Tongue (tissue), 2 donors: Measurements from ENCODE around the gene CDKN2B-AS1. TPM values are rescaled to one million over a fixed set of nuclear protein-coding genes. Genes with fewer than 3 reads are reported as not detected.

Experiments used
- DNase-seq: peaks from one replicate; pipeline ENCODE4 v3.0.0-alpha.2; 2015
- total RNA-seq: library from RNA; depleted of rRNA; stranded (reverse); fragments of >200 nt; gene quantifications from one replicate; pipeline ENCODE4 v1.2.3, GENCODE V29; 2014

CDKN2B-AS1 gene
- total RNA-seq, 1 donor from 2014 or later: not detected

GRCh38 chr9:22118810-22119521 lies 124.4 kb downstream of the CDKN2B-AS1 start:
- no peak for DNase-seq

GRCh38 chr9:22119522-22120158 lies 125.0 kb downstream of the CDKN2B-AS1 start:
- DNase-seq: peak; percentile 3

- DNase-seq: no peak
Measured at GRCh38 chr9:22120159-22120549, 125.6 kb downstream of the CDKN2B-AS1 start.

- no peak for DNase-seq
Measured at GRCh38 chr9:22120595-22120994, 126.0 kb downstream of the CDKN2B-AS1 start.

- DNase-seq: no peak
Measured at GRCh38 chr9:22124263-22125011, 129.8 kb downstream of the CDKN2B-AS1 start.

- DNase-seq: no peak
Measured at GRCh38 chr9:22129133-22129532, 134.5 kb downstream of the CDKN2B-AS1 start.

GRCh38 chr9:22129633-22130032 lies 135.0 kb downstream of the CDKN2B-AS1 start:
- no peak for DNase-seq

GRCh38 chr9:22131817-22132216 lies 137.2 kb downstream of the CDKN2B-AS1 start:
- DNase-seq: no peak

GRCh38 chr9:22134390-22134789 lies 139.8 kb downstream of the CDKN2B-AS1 start:
- no peak for DNase-seq

GRCh38 chr9:22136461-22137096 lies 142.0 kb downstream of the CDKN2B-AS1 start:
- no peak for DNase-seq

GRCh38 chr9:22138956-22139660 lies 144.5 kb downstream of the CDKN2B-AS1 start:
- DNase-seq: no peak

- DNase-seq: no peak
Measured at GRCh38 chr9:22141908-22142307, 147.3 kb downstream of the CDKN2B-AS1 start.

- DNase-seq: no peak
Measured at GRCh38 chr9:22142671-22143070, 148.1 kb downstream of the CDKN2B-AS1 start.

- no peak for DNase-seq
Measured at GRCh38 chr9:22143799-22144625, 149.4 kb downstream of the CDKN2B-AS1 start.

- DNase-seq: no peak
Measured at GRCh38 chr9:22146604-22147003, 152.0 kb downstream of the CDKN2B-AS1 start.

GRCh38 chr9:22147813-22148527 lies 153.4 kb downstream of the CDKN2B-AS1 start:
- no peak for DNase-seq

GRCh38 chr9:22148528-22148875 lies 153.9 kb downstream of the CDKN2B-AS1 start:
- DNase-seq: peak; percentile 3

- peak; percentile 30 for DNase-seq
Measured at GRCh38 chr9:22148876-22149637, 154.5 kb downstream of the CDKN2B-AS1 start.

GRCh38 chr9:22154064-22154463 lies 159.5 kb downstream of the CDKN2B-AS1 start:
- no peak for DNase-seq

GRCh38 chr9:22156586-22156985 lies 162.0 kb downstream of the CDKN2B-AS1 start:
- no peak for DNase-seq
